GM21825 (cell line): Measurements from ENCODE around the gene NT5DC4.

Experiments
- ATAC-seq: cut with Tn5 transposase; IDR thresholded peaks from one replicate; pipeline ENCODE4 v1.9.1; 2021; ENCODE audit warnings: mild to moderate bottlenecking, moderate library complexity; ENCODE audit not compliant: unreplicated experiment

The NT5DC4 gene

GRCh38 chr2:112782234-112782799 lies 61.5 kb downstream of the NT5DC4 start:
- peak; percentile 82 for ATAC-seq

GRCh38 chr2:112783187-112783714 lies 62.4 kb downstream of the NT5DC4 start:
- no peak for ATAC-seq

GRCh38 chr2:112784199-112785189 lies 63.7 kb downstream of the NT5DC4 start, which contains the start of gene IL1A:
TSS of gene IL1A (minus strand) at chr2:112784493. CDS start at chr2:112783770, 723 bp downstream.
- ATAC-seq, result no peak

- ATAC-seq, result no peak
Observed at GRCh38 chr2:112787294-112787693, 66.5 kb downstream of the NT5DC4 start.

- ATAC-seq, result no peak
Observed at GRCh38 chr2:112787729-112788393, 67.0 kb downstream of the NT5DC4 start.

GRCh38 chr2:112788653-112789052 lies 67.8 kb downstream of the NT5DC4 start:
- ATAC-seq, result no peak
